HPDE6-E6E7 (cell line): ENCODE data around the gene SKIC3.

Experiments
- DNase-seq: peaks from one replicate; pipeline ENCODE4 v3.0.0; 2011; ENCODE audit warnings: missing footprints; ENCODE audit errors: extremely low spot score

Gene SKIC3

DNA sequence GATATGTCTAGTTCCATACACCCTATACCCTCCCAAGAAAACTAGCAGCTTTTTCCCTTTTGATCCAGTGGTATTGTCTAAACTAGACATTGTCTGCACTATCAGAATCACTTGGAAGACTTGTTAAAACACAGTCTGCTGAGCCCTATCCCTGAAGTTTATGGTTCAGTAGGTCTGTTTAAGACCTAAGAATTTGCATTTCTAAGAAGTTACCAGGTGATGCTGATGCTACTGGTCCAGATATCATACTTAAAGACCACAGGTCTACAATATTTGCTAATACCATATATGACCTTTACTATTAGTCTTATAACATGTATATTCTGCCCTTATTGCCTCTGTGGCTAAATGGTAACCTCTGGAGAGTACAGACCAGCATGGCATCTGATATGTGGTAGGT lies 23.3 kb downstream of the SKIC3 start:
- DNase-seq = no peak

DNA sequence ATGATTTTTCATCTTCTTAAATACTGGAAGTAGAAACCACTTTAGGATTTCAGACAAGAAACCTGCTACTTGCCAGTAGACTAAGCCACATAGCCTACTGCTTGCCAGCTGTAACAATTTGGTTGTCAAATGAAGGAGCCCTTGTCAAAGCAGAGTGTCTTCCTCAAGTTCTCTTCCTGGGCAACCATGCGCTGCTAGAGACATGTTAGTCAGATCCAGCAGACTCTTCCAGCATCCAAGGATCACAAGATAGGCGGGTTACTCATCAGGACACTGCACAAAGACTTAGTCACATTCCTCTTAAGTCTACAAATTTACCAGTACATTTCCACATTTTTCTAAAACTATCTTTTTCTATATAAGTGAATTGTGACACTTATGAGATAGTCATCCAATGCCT lies 24.4 kb downstream of the SKIC3 start:
- DNase-seq = no peak

DNA sequence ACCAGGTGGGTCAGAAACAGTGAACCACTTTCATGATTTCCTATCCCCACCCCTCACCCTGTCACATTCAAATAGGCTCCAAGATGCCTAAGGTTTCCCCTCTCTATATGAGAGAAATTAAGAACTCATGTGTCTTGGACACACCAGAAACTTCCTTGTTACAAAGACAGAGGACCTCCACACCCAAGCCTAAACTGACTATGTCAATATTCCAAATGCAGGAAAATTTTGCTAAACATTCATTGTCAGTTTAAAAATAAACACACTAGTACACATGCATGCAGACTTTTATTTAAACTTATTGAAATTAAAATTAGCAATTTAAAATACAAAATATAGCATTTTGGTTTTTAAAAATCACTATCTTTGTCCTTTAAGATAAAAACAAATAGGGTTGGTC lies 26.2 kb downstream of the SKIC3 start:
- DNase-seq = no peak

DNA sequence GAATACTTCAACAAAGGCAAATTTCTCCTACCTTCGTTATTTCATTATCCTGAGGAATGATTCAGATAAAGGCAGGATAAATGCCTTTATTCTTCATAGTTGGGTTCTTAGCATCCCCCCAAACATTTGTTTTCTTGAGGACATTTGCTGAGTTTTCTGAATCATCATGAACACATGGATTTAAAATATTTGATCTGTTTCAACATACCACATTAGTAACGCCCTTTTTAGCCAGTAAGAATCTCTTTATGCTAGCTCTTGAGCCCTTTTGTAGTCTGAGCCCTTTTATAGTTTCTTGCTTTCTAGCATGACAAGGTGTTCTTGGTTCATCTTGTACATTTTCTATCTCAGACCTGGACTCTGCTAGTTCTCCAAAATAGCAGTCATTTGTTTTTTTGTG lies 27.9 kb downstream of the SKIC3 start:
- DNase-seq = no peak

DNA sequence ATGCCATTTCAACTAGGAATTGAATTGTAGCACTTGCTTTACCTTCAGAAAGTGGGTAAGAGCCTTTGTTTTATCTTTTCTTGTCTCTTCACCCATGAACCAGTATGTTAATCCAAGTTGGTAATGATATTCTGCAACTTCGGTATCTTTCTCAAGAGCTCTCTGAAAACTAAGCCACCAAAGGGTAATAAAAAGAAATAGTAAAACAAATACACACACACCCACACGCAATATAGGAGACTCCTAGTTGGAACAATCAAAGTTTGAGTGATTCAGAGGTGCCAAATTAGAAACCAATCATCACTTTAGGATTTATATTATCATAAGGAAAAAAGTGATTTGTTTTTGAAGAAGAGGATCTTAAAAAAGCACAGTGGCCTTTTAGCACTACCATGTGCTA lies 30.4 kb downstream of the SKIC3 start:
- DNase-seq = no peak

DNA sequence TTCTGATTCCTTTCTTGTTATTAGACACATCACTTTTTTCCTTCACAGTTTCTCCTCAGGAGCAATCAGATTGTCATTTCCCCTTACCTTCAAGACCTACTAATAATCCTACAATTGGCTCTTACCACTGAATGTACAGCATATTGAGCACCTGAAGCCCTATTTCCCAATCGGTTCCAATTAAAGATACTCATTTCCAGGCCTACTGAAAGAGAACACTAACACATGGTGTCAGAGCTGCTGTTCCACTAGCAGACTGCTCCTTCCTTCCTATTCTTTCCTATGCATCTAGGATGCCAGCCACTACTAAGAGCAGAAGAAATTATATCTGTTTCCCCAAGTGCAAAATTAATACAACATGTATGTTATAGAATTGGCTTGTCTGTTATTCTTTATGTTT lies 34.6 kb downstream of the SKIC3 start:
- DNase-seq = no peak

DNA sequence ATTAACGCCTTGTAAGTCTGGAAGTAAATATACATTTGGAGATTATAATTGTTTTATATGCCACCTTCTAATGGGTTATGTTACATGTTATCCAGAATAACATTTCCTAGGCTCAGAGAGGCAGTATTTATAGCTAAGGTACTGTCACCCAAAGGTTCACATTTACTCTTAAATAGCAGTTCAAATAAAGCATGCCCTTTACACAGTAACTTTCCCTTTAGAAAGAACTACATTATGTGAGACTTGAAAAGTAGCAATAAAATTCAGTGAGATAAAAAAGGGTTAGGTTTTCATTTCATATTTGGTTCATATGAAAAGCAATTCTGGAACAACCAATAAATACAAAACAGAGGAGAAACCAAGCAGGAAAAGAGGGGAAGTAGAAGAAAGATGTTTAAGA lies 35.1 kb downstream of the SKIC3 start:
- DNase-seq = no peak

DNA sequence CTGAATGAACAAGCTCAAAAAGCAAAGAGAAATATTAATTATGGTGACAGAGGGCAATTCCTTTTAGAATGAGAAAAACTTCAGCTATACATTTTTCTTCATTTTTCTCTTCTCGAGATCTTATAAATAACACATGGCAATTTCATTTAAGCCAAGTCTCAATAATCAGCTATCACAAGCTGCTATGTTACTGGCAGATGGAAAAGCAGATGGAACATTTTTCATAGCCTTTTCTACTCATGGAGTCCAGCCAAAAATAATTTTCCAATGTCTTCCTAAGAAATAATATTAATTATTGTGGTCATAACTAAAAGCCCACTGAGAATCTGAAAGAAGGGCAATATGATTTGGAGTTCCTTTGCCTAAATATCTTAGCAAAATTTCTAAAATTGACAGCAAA lies 35.6 kb downstream of the SKIC3 start:
- DNase-seq = no peak

DNA sequence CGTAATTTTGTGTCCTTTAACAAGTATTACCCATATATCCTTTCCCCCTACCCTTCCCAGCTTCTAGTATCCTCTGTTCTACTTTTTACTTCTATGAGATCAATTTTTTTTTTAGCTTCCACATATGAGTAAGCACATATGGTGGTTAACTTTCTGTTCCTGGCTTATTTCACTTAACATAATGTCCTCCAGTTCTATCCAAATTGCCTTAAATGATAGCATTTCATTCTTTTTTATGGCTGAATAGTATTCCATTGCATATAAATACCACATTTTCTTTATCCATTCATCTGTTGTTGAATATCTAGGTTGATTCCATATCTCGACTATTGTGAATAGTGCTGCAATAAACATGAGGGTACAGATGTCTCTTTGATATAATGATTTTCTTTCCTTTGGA lies 36.4 kb downstream of the SKIC3 start:
- DNase-seq = no peak

DNA sequence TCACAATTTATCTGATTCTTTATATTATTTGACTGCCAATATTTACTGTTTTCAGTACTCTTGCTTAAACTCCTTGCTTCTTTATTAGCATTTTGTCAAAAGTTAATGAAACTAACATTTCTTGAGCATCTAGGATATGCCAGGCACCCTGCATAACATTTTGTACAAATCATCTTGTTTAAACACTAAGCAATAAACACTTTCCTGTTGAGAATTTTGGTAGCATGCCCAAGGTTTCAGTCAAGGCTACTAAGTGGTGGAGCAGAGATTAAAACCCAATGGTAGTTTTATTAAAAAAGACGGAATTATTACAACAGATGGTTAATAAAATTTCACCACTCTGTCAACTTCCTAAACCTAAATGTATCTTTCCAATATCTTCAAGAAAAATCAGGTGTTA lies 43.2 kb downstream of the SKIC3 start:
- DNase-seq = no peak

DNA sequence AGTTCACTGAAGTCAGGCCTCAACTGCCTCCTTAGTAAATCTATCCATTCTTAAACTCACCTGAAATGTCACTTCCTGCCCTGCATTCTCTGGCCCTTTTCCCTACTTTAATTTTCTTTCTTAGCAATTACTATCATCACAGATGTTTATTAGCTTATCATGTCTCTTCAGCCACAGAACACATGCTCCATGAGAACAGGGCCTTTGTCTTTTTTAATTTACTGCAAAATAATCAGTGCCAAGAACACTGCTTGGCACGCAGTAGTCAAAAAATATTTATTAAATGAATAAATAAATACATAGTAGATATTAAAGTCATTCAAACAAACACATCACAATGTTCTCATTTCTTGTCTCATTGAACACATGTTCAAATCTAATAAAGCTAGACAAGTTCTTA lies 46.2 kb downstream of the SKIC3 start:
- DNase-seq = no peak
